Measurements from ENCODE around the gene ERICH6B.

ERICH6B gene

DNA sequence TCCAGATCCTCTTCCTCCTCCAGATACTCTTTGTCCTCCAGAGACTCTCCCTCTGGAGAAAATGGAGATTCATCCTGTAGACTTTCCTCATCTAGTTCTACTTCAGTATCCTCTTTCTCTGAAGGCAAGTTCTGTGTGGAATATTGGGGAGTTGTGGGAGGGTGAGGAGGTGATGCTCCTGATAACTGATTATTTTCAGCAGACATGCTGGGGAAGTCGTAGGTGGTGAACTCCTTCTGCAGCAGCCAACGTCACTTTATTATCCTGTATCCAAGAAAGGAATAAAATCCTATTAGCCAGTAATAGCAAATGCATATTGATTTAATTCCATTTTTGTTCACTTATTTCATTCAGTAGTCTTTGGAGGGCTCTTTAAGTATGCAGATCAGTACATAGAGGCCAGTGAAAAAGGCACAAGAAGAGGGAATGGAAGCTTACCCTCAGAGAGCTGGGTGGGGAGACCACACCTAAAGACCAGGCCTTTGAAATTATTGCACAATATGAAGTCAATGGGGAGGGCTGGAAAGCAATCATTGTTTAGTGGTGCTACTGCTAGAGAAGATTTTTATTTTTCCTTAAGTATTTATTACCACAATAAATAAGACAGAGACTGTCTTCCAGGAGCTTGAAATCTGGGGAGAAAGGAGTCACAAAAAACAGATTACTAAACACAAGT, 18.6 kb downstream of the ERICH6B start:
- TF ChIP-seq, protein P1, sequence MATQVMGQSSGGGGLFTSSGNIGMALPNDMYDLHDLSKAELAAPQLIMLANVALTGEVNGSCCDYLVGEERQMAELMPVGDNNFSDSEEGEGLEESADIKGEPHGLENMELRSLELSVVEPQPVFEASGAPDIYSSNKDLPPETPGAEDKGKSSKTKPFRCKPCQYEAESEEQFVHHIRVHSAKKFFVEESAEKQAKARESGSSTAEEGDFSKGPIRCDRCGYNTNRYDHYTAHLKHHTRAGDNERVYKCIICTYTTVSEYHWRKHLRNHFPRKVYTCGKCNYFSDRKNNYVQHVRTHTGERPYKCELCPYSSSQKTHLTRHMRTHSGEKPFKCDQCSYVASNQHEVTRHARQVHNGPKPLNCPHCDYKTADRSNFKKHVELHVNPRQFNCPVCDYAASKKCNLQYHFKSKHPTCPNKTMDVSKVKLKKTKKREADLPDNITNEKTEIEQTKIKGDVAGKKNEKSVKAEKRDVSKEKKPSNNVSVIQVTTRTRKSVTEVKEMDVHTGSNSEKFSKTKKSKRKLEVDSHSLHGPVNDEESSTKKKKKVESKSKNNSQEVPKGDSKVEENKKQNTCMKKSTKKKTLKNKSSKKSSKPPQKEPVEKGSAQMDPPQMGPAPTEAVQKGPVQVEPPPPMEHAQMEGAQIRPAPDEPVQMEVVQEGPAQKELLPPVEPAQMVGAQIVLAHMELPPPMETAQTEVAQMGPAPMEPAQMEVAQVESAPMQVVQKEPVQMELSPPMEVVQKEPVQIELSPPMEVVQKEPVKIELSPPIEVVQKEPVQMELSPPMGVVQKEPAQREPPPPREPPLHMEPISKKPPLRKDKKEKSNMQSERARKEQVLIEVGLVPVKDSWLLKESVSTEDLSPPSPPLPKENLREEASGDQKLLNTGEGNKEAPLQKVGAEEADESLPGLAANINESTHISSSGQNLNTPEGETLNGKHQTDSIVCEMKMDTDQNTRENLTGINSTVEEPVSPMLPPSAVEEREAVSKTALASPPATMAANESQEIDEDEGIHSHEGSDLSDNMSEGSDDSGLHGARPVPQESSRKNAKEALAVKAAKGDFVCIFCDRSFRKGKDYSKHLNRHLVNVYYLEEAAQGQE (IDR thresholded peaks at IDR 0.05; ENCODE audit: low read depth), result no peak
- TF ChIP-seq CREB1 (IDR thresholded peaks at IDR 0.05; ENCODE audit: low read depth) (no peak), ZBTB7A (IDR thresholded peaks at IDR 0.05; ENCODE audit: low read depth) (no peak), TAF1 (IDR thresholded peaks at IDR 0.05; ENCODE audit: low read depth) (no peak), YY1 (IDR thresholded peaks at IDR 0.05; ENCODE audit: low read depth) (no peak), FOXM1 (IDR thresholded peaks at IDR 0.05; ENCODE audit: borderline replicate concordance, low read depth) (no peak), TEAD4 (IDR thresholded peaks at IDR 0.05) (no peak), NFIC (IDR thresholded peaks at IDR 0.05) (no peak), EP300 (IDR thresholded peaks at IDR 0.05; ENCODE audit: borderline replicate concordance) (no peak), CEBPB (IDR thresholded peaks at IDR 0.05) (no peak), RAD21 (IDR thresholded peaks at IDR 0.05; ENCODE audit: low read depth) (no peak), TCF12 (IDR thresholded peaks at IDR 0.05; ENCODE audit: low read depth) (no peak), EGR1 (IDR thresholded peaks at IDR 0.05) (no peak), USF1 (IDR thresholded peaks at IDR 0.05) (no peak)
- TF ChIP-seq, protein P2, sequence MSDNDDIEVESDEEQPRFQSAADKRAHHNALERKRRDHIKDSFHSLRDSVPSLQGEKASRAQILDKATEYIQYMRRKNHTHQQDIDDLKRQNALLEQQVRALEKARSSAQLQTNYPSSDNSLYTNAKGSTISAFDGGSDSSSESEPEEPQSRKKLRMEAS (IDR thresholded peaks at IDR 0.05), result no peak

- no peak for TF ChIP-seq TCF12 (IDR thresholded peaks at IDR 0.05; ENCODE audit: low read depth)
- no peak for TF ChIP-seq ZBTB7A (IDR thresholded peaks at IDR 0.05; ENCODE audit: low read depth)
- TF ChIP-seq, protein P1 (IDR thresholded peaks at IDR 0.05; ENCODE audit: low read depth), result peak; percentile 88
- no peak for TF ChIP-seq FOXM1 (IDR thresholded peaks at IDR 0.05; ENCODE audit: borderline replicate concordance, low read depth)
- TF ChIP-seq, protein P2 (IDR thresholded peaks at IDR 0.05), result no peak
These were observed 19.6 kb downstream of the ERICH6B start for GRCh38 chr13:45595965-45596364.

GRCh38 chr13:45594764-45595163, 20.8 kb downstream of the ERICH6B start:
- TF ChIP-seq TAF1 (IDR thresholded peaks at IDR 0.05; ENCODE audit: low read depth) (no peak), USF1 (IDR thresholded peaks at IDR 0.05) (no peak), NFIC (IDR thresholded peaks at IDR 0.05) (no peak), EP300 (IDR thresholded peaks at IDR 0.05; ENCODE audit: borderline replicate concordance) (no peak), CEBPB (IDR thresholded peaks at IDR 0.05) (no peak)

- TF ChIP-seq USF1 (IDR thresholded peaks at IDR 0.05), result no peak
- TF ChIP-seq ZBTB7A (IDR thresholded peaks at IDR 0.05; ENCODE audit: low read depth), result no peak
- TF ChIP-seq, protein P1 (IDR thresholded peaks at IDR 0.05; ENCODE audit: low read depth), result no peak
These were observed 21.3 kb downstream of the ERICH6B start for GRCh38 chr13:45594227-45594626.

- no peak for TF ChIP-seq YY1 (IDR thresholded peaks at IDR 0.05; ENCODE audit: low read depth)
- TF ChIP-seq RAD21 (IDR thresholded peaks at IDR 0.05; ENCODE audit: low read depth), result no peak
- no peak for TF ChIP-seq USF1 (IDR thresholded peaks at IDR 0.05)
- no peak for TF ChIP-seq TEAD4 (IDR thresholded peaks at IDR 0.05)
- TF ChIP-seq CEBPB (IDR thresholded peaks at IDR 0.05), result no peak
- no peak for TF ChIP-seq EP300 (IDR thresholded peaks at IDR 0.05; ENCODE audit: borderline replicate concordance)
- no peak for TF ChIP-seq NFIC (IDR thresholded peaks at IDR 0.05)
- TF ChIP-seq TCF12 (IDR thresholded peaks at IDR 0.05; ENCODE audit: low read depth), result no peak
- TF ChIP-seq CREB1 (IDR thresholded peaks at IDR 0.05; ENCODE audit: low read depth), result no peak
- TF ChIP-seq, protein P2 (IDR thresholded peaks at IDR 0.05), result no peak
- TF ChIP-seq ZBTB7A (IDR thresholded peaks at IDR 0.05; ENCODE audit: low read depth), result no peak
- TF ChIP-seq, protein P1 (IDR thresholded peaks at IDR 0.05; ENCODE audit: low read depth), result no peak
- no peak for TF ChIP-seq TAF1 (IDR thresholded peaks at IDR 0.05; ENCODE audit: low read depth)
- no peak for TF ChIP-seq FOXM1 (IDR thresholded peaks at IDR 0.05; ENCODE audit: borderline replicate concordance, low read depth)
- TF ChIP-seq EGR1 (IDR thresholded peaks at IDR 0.05), result no peak
These were observed 22.8 kb downstream of the ERICH6B start for GRCh38 chr13:45592758-45593157.
